GM21526 (cell line): ENCODE measurements around the gene TMEM92.
"Not testable (repeated sequence)": the region's sequence is repeated elsewhere in the genome, so short reads cannot be mapped to it uniquely, and the experiment has no call there.

Experiments used
- ATAC-seq: cut with Tn5 transposase; IDR thresholded peaks from one replicate; pipeline ENCODE4 v1.9.1; 2021; ENCODE audit warnings: moderate library complexity; ENCODE audit not compliant: unreplicated experiment, low FRiP score

TMEM92 gene

GRCh38 chr17:50292465-50292864, 18.2 kb downstream of the TMEM92 start:
- no peak for ATAC-seq

GRCh38 chr17:50295021-50295420, 20.8 kb downstream of the TMEM92 start:
- no peak for ATAC-seq

- no peak for ATAC-seq
Observed at GRCh38 chr17:50297407-50297865, 23.2 kb downstream of the TMEM92 start.

GRCh38 chr17:50298018-50298417, 23.8 kb downstream of the TMEM92 start:
- ATAC-seq, result no peak

GRCh38 chr17:50299776-50300175, 25.5 kb downstream of the TMEM92 start:
- no peak for ATAC-seq

GRCh38 chr17:50300824-50301223, 26.6 kb downstream of the TMEM92 start:
- ATAC-seq, result not testable (repeated sequence)

- ATAC-seq, result no peak
Observed at GRCh38 chr17:50301891-50302584, 27.8 kb downstream of the TMEM92 start.

GRCh38 chr17:50303051-50303450, 28.8 kb downstream of the TMEM92 start:
- no peak for ATAC-seq

- no peak for ATAC-seq
Observed at GRCh38 chr17:50303596-50303995, 29.3 kb downstream of the TMEM92 start.

- ATAC-seq, result no peak
Observed at GRCh38 chr17:50304781-50305404, 30.6 kb downstream of the TMEM92 start.

- no peak for ATAC-seq
Observed at GRCh38 chr17:50307654-50308053, 33.4 kb downstream of the TMEM92 start.

GRCh38 chr17:50308666-50309065, 34.4 kb downstream of the TMEM92 start:
- no peak for ATAC-seq

- ATAC-seq, result no peak
Observed at GRCh38 chr17:50310455-50311111, 36.3 kb downstream of the TMEM92 start.

- no peak for ATAC-seq
Observed at GRCh38 chr17:50311112-50311460, 36.8 kb downstream of the TMEM92 start.

- ATAC-seq, result no peak
Observed at GRCh38 chr17:50311483-50311882, 37.2 kb downstream of the TMEM92 start.

- no peak for ATAC-seq
Observed at GRCh38 chr17:50312308-50312707, 38.0 kb downstream of the TMEM92 start.

- ATAC-seq, result no peak
Observed at GRCh38 chr17:50314456-50315011, 40.3 kb downstream of the TMEM92 start.

GRCh38 chr17:50316016-50316587, 41.8 kb downstream of the TMEM92 start:
- no peak for ATAC-seq

- not testable (repeated sequence) for ATAC-seq
Observed at GRCh38 chr17:50316660-50317059, 42.4 kb downstream of the TMEM92 start.

GRCh38 chr17:50317121-50317520, 42.9 kb downstream of the TMEM92 start:
- ATAC-seq, result no peak
